HG03469 (cell line): Measurements from ENCODE around the gene GAB1.
A peak's percentile ranks its signal among the peaks of the same experiment; 100 is the strongest.

Experiments used
- ATAC-seq: cut with Tn5 transposase; IDR thresholded peaks from one replicate; pipeline ENCODE4 v1.9.1; 2021; ENCODE audit warnings: mild to moderate bottlenecking, moderate library complexity, moderate number of reproducible peaks; ENCODE audit not compliant: unreplicated experiment

Gene GAB1

GRCh38 chr4:143473334-143474126 lies 136.9 kb downstream of the GAB1 start:
- peak; percentile 61 for ATAC-seq

GRCh38 chr4:143477487-143477886 lies 140.8 kb downstream of the GAB1 start:
- no peak for ATAC-seq

- no peak for ATAC-seq
Observed at GRCh38 chr4:143481361-143481760, 144.7 kb downstream of the GAB1 start.

- ATAC-seq: no peak
Observed at GRCh38 chr4:143482840-143483239, 146.2 kb downstream of the GAB1 start.

- ATAC-seq: no peak
Observed at GRCh38 chr4:143486314-143486713, 149.6 kb downstream of the GAB1 start.

- ATAC-seq: no peak
Observed at GRCh38 chr4:143488687-143489086, 152.0 kb downstream of the GAB1 start.

GRCh38 chr4:143489106-143489505 lies 152.4 kb downstream of the GAB1 start:
- no peak for ATAC-seq

GRCh38 chr4:143498021-143498420 lies 161.3 kb downstream of the GAB1 start:
- no peak for ATAC-seq

- ATAC-seq: no peak
Observed at GRCh38 chr4:143502231-143502630, 165.6 kb downstream of the GAB1 start.

GRCh38 chr4:143506031-143506430 lies 169.4 kb downstream of the GAB1 start:
- no peak for ATAC-seq

- ATAC-seq: no peak
Observed at GRCh38 chr4:143511906-143512305, 175.2 kb downstream of the GAB1 start.

GRCh38 chr4:143512978-143513313 lies 176.3 kb downstream of the GAB1 start:
- peak; percentile 27 for ATAC-seq

- peak; percentile 83 for ATAC-seq
Observed at GRCh38 chr4:143513314-143514168, 176.9 kb downstream of the GAB1 start, which contains the start of gene SMARCA5. SMARCA5 (plus strand) TSS chr4:143513702; CDS start chr4:143513925, 223 bp downstream.

GRCh38 chr4:143514169-143514495 lies 177.5 kb downstream of the GAB1 start:
- ATAC-seq: peak; percentile 3

GRCh38 chr4:143514497-143514896 lies 177.8 kb downstream of the GAB1 start:
- no peak for ATAC-seq

- ATAC-seq: no peak
Observed at GRCh38 chr4:143514901-143515300, 178.2 kb downstream of the GAB1 start.

GRCh38 chr4:143515905-143516304 lies 179.2 kb downstream of the GAB1 start:
- ATAC-seq: no peak

GRCh38 chr4:143517764-143518163 lies 181.1 kb downstream of the GAB1 start:
- ATAC-seq: no peak
